Esophagus muscularis mucosa (tissue), 4 donors: ENCODE data around the gene SCN2A.

Source experiments
- CTCF ChIP-seq, 3 experiments: fragments of 200-600 bp in 2 of 3; fragments of 450-650 bp in 1 of 3; sonication (generic) in 2 of 3; IDR thresholded peaks; one replicate each; pipeline ENCODE4 v1.5.1; 2017 to 2019; ENCODE audit warnings: antibody characterized with exemption in 3 of 3, mild to moderate bottlenecking in 2 of 3, moderate library complexity in 1 of 3
- EP300 ChIP-seq: sonication (generic); formaldehyde crosslinking; IDR thresholded peaks from one replicate; pipeline ENCODE4 v1.6.1; 2017; ENCODE audit warnings: antibody characterized with exemption
- POLR2A ChIP-seq: fragments of 450-650 bp; IDR thresholded peaks from one replicate; pipeline ENCODE4 v1.6.1; 2017; ENCODE audit warnings: antibody characterized with exemption, moderate library complexity, mild to moderate bottlenecking, low read depth
- POLR2AphosphoS5 ChIP-seq, 2 donors: sonication (generic); formaldehyde crosslinking; IDR thresholded peaks; one replicate each; pipeline ENCODE4 v1.6.1; 2017; ENCODE audit warnings: antibody characterized with exemption in 2 of 2

GRCh38 chr2:165414187-165414586 is 175.0 kb downstream of the SCN2A start:
- no peak for TF ChIP-seq EP300
- TF ChIP-seq POLR2A = no peak
- TF ChIP-seq CTCF (IDR thresholded peaks at IDR 0.05) = no peak
- no peak for TF ChIP-seq POLR2AphosphoS5 (IDR thresholded peaks at IDR 0.05)
